Gastrocnemius medialis (tissue), 4 donors: ENCODE results near the gene PPRC1. TPM values are rescaled to one million over a fixed set of nuclear protein-coding genes. Genes with fewer than 3 reads are reported as not detected.

Experiments
- ATAC-seq, 2 donors: fragments of 150-250 bp; one replicate each; pipeline ENCODE4 v1.9.1; 2016
- DNase-seq, 2 donors: peaks; one replicate each; pipeline ENCODE4 v3.0.0-alpha.2; 2019
- H3K27ac ChIP-seq, 4 donors: fragments of 200-600 bp; sonication (generic); 1 replicate in 1 of 4; 2 replicates in 3 of 4; pipeline ENCODE4 v1.5.1; 2016 to 2018; ENCODE audit warnings: mild to moderate bottlenecking in 2 of 4, moderate library complexity in 1 of 4
- H3K27me3 ChIP-seq, 3 donors: fragments of 200-600 bp; sonication (generic) in 2 of 3; 1 replicate in 1 of 3; 2 replicates in 2 of 3; pipeline versions ENCODE4 v1.5.1 to v1.6.0; 2016 to 2019; ENCODE audit warnings: mild to moderate bottlenecking in 1 of 3, moderate library complexity in 1 of 3
- H3K36me3 ChIP-seq, 2 donors: fragments of 200-600 bp; sonication (generic) in 1 of 2; one replicate each; pipeline ENCODE4 v1.5.1; 2017 to 2018
- H3K4me1 ChIP-seq, 2 donors: fragments of 200-600 bp; sonication (generic) in 1 of 2; one replicate each; pipeline ENCODE4 v1.5.1; 2016 to 2017; ENCODE audit warnings: mild to moderate bottlenecking in 2 of 2
- H3K4me3 ChIP-seq, 4 donors: fragments of 200-600 bp; sonication (generic) in 3 of 4; 1 replicate in 1 of 4; 2 replicates in 3 of 4; pipeline ENCODE4 v1.5.1; 2016 to 2019; ENCODE audit warnings: mild to moderate bottlenecking in 2 of 4
- H3K9me3 ChIP-seq, 3 donors: fragments of 200-600 bp; sonication (generic) in 2 of 3; 1 replicate in 1 of 3; 2 replicates in 2 of 3; pipeline ENCODE4 v1.5.1; 2016 to 2019
- POLR2A ChIP-seq, 2 donors: fragments of 450-650 bp; IDR thresholded peaks; one replicate each; pipeline ENCODE4 v1.6.1; 2017; ENCODE audit warnings: antibody characterized with exemption in 2 of 2, mild to moderate bottlenecking in 2 of 2, moderate library complexity in 2 of 2
- in situ Hi-C, 4 donors: fragments of 200-750 bp; cut with MboI; loops; one replicate each; pipeline versions ENCODE4 v1.15.0 to v1.8.0; 2017; ENCODE audit warnings: low sequenced_read_pairs in 4 of 4
- intact Hi-C: fragments of 100-400 bp; cut with DNase I; formaldehyde crosslinking; loops from one replicate; pipeline ENCODE4 v1.15.1; 2023; ENCODE audit warnings: low total_unique reads
- total RNA-seq, 4 donors: library from RNA; depleted of rRNA; stranded (reverse); fragments of >200 nt; gene quantifications; one replicate each; pipeline versions ENCODE4 v1.1.0 to v1.2.3, GENCODE V29; 2016
- TF ChIP-seq, protein P1 (sequence below), 5 experiments: fragments of 450-650 bp in 3 of 5; fragments of 200-600 bp in 2 of 5; sonication (generic) in 2 of 5; IDR thresholded peaks in 4 of 5; conservative IDR thresholded peaks in 1 of 5; 1 replicate in 4 of 5; 2 replicates in 1 of 5; pipeline ENCODE4 v1.5.1; 2016 to 2019; ENCODE audit warnings: antibody characterized with exemption in 5 of 5, mild to moderate bottlenecking in 3 of 5, moderate library complexity in 3 of 5

PPRC1 gene
- total RNA-seq, 4 donors from 2014 or later, result 13.3 to 26.5 (median 17.1) TPM

DNA sequence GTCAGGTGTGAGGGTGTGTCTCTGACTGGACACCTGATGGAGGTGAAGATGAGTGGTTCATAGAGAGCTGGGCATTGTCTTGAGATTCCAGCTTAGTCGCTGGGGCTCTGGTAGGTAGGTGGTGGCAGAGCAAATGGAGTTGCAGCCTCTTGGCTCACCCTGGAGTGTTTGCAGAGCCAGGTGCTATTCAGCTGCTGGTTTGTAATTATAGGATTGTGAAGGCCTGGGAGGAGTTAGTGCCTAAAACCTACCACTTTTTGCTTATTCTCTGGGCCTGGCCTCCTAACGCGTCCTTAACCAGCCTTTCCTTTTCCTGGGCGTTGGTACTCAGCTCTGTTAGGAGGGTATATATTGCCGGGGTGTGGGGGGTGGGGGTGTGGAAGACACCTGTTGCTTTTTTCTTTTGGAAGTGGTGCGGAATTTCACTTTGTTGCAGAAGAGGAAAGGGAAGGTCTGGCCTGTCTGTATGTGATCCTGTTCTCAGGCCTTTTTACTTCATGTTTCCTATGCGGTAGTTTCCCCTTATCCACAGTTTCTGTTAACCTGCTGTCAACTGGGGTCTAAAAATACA is 3.2 kb downstream of the PPRC1 start:
- H3K27ac ChIP-seq, result no peak overlapping the region
- TF ChIP-seq POLR2A (IDR thresholded peaks at IDR 0.05), result no peak
- TF ChIP-seq, protein P1, sequence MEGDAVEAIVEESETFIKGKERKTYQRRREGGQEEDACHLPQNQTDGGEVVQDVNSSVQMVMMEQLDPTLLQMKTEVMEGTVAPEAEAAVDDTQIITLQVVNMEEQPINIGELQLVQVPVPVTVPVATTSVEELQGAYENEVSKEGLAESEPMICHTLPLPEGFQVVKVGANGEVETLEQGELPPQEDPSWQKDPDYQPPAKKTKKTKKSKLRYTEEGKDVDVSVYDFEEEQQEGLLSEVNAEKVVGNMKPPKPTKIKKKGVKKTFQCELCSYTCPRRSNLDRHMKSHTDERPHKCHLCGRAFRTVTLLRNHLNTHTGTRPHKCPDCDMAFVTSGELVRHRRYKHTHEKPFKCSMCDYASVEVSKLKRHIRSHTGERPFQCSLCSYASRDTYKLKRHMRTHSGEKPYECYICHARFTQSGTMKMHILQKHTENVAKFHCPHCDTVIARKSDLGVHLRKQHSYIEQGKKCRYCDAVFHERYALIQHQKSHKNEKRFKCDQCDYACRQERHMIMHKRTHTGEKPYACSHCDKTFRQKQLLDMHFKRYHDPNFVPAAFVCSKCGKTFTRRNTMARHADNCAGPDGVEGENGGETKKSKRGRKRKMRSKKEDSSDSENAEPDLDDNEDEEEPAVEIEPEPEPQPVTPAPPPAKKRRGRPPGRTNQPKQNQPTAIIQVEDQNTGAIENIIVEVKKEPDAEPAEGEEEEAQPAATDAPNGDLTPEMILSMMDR (IDR thresholded peaks at IDR 0.05 in 4 of 5, conservative IDR thresholded peaks at IDR 0.05 in 1 of 5), result no peak
- intact Hi-C loops (no loop called here), in situ Hi-C loops (no loop called here)
- DNase-seq (no peak), ATAC-seq (no peak)
- peaks cover 0 to 35% of the 10 kb centered on the region in 2 donors for H3K36me3 ChIP-seq
- H3K9me3 ChIP-seq, result no peaks in the 10 kb centered on the region
- H3K4me1 ChIP-seq, result peaks cover 28 to 31% of the 10 kb centered on the region in 2 donors
- H3K4me3 ChIP-seq, result no peak overlapping the region
- H3K27me3 ChIP-seq, result no peaks in the 10 kb centered on the region

- DNase-seq (no peak), ATAC-seq (no peak)
- TF ChIP-seq POLR2A (IDR thresholded peaks at IDR 0.05), result no peak
- TF ChIP-seq, protein P1 (IDR thresholded peaks at IDR 0.05 in 4 of 5, conservative IDR thresholded peaks at IDR 0.05 in 1 of 5), result no peak
- peaks cover 19% of the 10 kb centered on the region in 2 donors for H3K4me1 ChIP-seq
- no peak overlapping the region for H3K4me3 ChIP-seq
- H3K36me3 ChIP-seq, result peaks cover 0 to 67% of the 10 kb centered on the region in 2 donors
- no peak overlapping the region for H3K27ac ChIP-seq
- H3K27me3 ChIP-seq, result no peaks in the 10 kb centered on the region
- in situ Hi-C loops (no loop called here), intact Hi-C loops (no loop called here)
- H3K9me3 ChIP-seq, result no peaks in the 10 kb centered on the region
These were observed 6.7 kb downstream of the PPRC1 start for GRCh38 chr10:102139281-102140110.

DNA sequence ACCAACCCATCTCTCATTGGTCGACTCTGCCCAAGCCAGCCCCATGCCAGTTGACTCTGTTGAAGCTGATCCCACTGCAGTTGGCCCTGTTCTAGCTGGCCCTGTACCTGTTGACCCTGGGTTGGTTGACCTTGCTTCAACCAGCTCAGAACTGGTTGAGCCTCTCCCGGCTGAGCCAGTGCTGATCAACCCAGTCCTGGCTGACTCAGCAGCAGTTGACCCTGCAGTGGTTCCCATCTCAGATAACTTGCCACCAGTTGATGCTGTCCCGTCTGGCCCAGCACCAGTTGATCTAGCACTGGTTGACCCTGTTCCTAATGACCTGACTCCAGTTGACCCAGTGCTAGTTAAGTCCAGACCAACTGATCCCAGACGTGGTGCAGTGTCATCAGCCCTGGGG is 7.4 kb downstream of the PPRC1 start:
- in situ Hi-C loops, result no loop called here
- DNase-seq, result no peak
- no peak overlapping the region for H3K27ac ChIP-seq
- H3K4me1 ChIP-seq, result peaks cover 12 to 14% of the 10 kb centered on the region in 2 donors
- intact Hi-C loops, result no loop called here
- H3K36me3 ChIP-seq, result peaks cover 0 to 74% of the 10 kb centered on the region in 2 donors
- ATAC-seq, result no peak
- TF ChIP-seq POLR2A (IDR thresholded peaks at IDR 0.05), result no peak
- TF ChIP-seq, protein P1 (IDR thresholded peaks at IDR 0.05 in 4 of 5, conservative IDR thresholded peaks at IDR 0.05 in 1 of 5), result no peak
- no peak overlapping the region for H3K4me3 ChIP-seq
- H3K9me3 ChIP-seq, result no peaks in the 10 kb centered on the region
- no peaks in the 10 kb centered on the region for H3K27me3 ChIP-seq

DNA sequence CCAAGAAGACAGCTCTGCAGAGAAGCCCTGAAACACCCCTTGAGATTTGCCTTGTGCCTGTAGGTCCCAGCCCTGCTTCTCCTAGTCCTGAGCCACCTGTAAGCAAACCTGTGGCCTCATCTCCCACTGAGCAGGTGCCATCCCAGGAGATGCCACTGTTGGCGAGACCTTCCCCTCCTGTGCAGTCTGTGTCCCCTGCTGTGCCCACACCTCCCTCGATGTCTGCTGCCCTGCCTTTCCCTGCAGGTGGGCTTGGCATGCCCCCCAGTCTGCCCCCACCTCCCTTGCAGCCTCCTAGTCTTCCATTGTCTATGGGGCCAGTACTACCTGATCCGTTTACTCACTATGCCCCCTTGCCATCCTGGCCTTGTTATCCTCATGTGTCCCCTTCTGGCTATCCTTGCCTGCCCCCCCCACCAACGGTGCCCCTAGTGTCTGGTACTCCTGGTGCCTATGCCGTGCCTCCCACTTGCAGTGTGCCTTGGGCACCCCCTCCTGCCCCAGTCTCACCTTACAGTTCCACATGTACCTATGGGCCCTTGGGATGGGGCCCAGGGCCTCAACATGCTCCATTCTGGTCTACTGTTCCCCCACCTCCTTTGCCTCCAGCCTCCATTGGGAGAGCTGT is 8.2 kb downstream of the PPRC1 start:
- TF ChIP-seq POLR2A (IDR thresholded peaks at IDR 0.05), result no peak
- TF ChIP-seq, protein P1 (IDR thresholded peaks at IDR 0.05 in 4 of 5, conservative IDR thresholded peaks at IDR 0.05 in 1 of 5), result no peak
- intact Hi-C loops, result no loop called here
- H3K36me3 ChIP-seq, result peaks cover 0 to 80% of the 10 kb centered on the region in 2 donors
- ATAC-seq (no peak), DNase-seq (no peak)
- H3K4me1 ChIP-seq, result peaks cover 4 to 6% of the 10 kb centered on the region in 2 donors
- in situ Hi-C loops, result no loop called here
- no peak overlapping the region for H3K27ac ChIP-seq
- H3K9me3 ChIP-seq, result no peaks in the 10 kb centered on the region
- H3K4me3 ChIP-seq, result no peak overlapping the region
- no peaks in the 10 kb centered on the region for H3K27me3 ChIP-seq
